Kidney tubule cell (primary cell): Measurements from ENCODE around the gene CLEC10A.

Experiments used
- DNase-seq: peaks from one replicate; pipeline ENCODE4 v3.0.0-alpha.2; 2018; ENCODE audit warnings: low spot score

The CLEC10A gene

DNA sequence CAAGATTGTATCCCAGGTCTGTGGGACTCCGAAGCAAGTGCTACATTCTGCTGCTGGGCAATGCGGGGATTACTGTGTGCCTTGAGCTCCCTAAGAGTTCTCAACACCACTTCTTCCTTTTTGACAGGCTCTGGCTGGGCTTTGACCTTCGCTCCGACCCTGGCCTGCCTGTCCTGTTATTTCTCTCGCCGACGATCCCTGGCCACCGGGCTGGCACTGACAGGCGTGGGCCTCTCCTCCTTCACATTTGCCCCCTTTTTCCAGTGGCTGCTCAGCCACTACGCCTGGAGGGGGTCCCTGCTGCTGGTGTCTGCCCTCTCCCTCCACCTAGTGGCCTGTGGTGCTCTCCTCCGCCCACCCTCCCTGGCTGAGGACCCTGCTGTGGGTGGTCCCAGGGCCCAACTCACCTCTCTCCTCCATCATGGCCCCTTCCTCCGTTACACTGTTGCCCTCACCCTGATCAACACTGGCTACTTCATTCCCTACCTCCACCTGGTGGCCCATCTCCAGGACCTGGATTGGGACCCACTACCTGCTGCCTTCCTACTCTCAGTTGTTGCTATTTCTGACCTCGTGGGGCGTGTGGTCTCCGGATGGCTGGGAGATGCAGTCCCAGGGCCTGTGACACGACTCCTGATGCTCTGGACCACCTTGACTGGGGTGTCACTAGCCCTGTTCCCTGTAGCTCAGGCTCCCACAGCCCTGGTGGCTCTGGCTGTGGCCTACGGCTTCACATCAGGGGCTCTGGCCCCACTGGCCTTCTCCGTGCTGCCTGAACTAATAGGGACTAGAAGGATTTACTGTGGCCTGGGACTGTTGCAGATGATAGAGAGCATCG, 41.8 kb downstream of the CLEC10A start:
- DNase-seq: no peak

DNA sequence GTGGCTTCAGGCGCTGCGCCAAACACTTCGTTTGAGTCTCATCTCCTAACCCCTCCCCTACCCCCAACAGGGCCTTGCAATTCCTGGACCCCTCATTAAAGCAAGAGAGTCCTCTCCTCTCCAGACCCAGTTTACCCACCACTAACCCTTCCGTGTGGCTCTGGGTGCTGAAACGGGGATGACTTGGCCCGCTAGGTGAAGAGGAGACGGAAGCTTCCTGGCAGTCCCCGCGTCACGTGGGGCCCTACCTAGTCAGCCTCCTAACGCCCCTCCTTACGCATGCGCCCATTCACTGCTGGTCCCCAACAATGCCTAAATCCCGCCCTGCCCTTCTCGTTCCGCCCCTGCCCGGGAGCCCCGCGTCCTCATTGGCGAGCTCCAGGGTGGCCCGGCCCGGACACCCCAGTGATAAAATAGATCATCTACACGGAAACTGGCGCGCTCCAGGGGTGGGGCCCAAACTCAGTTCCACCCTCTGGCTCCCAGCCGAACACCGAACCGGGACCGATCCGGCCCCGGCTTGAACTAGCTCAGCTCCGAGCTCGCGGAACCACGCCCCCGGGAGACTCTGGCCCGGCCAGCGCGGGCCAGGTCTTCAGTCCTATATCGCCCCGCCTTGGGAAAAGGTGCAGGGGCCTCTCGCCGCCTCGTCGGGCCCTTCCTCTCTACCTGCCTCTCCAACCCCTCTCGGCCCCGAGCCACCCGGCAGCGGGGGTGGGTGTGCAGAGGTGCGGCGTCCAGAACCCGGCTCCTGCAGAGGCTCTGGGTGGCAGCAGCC, 44.3 kb downstream of the CLEC10A start, which contains the start of gene SLC16A13:
SLC16A13 (plus strand) TSS at position 425 of the 778 bp plus-strand sequence. CDS start 368 bp downstream, outside the sequence.
- peak; percentile 99 for DNase-seq

DNA sequence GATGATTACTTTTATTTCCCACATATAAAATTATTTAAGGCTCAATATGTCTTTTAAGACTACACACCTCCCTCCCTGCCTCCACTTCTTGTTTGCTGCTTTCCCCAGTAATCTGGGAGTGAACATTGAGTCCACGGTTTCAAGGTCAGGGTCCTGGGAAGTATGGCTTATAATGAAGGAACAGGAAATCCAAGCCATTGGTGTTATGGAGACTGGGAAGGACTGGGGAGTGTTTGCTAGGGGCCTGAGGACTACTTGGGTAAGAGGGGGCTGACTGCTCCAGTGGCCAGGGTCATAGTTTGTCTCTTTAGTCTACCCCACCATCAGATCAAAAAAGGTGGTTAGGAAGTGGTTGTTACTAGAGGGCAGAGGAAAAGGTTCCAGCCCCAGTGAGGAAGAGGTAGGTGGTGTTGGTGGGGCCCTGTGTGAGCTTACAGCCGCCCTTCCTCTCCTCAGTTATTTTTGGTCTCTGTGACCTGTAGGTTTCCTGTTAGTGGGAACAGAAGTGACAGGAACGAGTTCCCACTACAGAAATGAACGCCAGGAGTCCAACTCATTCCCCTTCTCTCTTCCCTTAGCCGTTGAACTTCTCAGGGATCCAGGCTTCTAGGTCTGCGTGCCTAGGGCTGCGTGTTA, 45.0 kb downstream of the CLEC10A start:
- no peak for DNase-seq

DNA sequence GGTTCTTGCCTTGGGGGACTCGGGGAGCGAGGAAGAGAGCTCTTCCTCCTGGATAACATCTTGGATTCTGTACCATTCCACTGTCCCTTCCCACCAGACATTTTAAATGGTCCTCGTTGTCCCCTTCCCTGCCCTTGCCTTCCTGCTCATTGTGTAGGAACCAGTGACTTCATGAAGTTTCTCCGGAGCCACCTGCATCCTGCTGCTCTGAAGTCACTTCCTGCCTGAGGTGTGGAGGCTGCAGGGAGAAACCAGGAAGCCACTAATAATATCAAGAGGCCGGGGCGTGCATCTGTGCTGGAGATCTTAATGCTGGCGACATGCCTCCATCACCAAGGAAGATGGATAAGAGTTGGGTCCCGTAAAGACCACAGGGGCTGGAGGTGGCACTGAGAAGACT, 50.4 kb downstream of the CLEC10A start:
- DNase-seq: no peak

DNA sequence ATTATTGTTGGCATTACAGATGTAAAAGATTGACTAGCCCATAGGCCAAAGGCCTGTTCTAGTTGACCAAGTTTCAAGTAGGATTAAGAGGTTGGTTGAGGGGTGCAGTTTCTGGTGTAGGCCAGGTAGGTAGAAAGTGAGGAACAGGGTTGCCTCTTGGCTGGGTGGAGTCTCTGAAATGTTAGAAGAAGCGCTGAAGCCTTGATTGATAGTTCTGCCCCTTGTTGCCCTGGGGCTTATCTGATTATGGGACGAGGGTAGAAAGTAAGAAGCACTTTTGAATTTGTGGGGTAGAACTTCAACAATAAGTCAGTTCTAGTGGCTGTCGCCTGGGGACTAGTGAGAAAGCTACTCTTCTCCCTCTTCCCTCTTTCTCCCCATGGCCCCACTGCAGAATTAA, 51.0 kb downstream of the CLEC10A start:
- no peak for DNase-seq

DNA sequence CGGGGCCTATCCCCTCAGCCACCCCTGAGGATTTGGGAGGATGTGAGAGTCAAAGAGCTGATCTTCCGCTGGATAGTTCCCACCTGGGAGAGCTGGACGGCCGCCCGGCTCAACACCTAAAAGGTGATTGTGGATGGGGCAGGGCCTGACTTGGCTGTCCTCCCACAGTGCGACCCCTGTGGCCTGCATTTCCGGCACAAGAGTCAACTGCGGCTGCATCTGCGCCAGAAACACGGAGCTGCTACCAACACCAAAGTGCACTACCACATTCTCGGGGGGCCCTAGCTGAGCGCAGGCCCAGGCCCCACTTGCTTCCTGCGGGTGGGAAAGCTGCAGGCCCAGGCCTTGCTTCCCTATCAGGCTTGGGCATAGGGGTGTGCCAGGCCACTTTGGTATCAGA, 52.7 kb downstream of the CLEC10A start:
- no peak for DNase-seq

DNA sequence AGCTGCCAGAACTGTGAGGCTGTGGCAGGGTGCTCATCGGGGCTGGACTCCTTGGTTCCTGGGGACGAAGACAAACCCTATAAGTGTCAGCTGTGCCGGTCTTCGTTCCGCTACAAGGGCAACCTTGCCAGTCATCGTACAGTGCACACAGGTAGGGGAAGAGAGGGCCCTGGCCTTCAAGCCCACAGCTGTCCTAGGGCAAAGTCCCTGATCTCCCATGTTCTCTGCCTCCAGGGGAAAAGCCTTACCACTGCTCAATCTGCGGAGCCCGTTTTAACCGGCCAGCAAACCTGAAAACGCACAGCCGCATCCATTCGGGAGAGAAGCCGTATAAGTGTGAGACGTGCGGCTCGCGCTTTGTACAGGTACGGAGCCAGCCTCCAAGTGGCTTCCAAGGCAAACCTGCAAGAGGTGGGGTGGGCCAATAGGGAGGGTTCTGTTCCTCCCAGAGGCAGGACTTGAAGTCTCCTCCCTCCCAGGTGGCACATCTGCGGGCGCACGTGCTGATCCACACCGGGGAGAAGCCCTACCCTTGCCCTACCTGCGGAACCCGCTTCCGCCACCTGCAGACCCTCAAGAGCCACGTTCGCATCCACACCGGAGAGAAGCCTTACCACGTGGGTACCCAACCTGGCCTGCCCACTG, 53.5 kb downstream of the CLEC10A start:
- DNase-seq: no peak

DNA sequence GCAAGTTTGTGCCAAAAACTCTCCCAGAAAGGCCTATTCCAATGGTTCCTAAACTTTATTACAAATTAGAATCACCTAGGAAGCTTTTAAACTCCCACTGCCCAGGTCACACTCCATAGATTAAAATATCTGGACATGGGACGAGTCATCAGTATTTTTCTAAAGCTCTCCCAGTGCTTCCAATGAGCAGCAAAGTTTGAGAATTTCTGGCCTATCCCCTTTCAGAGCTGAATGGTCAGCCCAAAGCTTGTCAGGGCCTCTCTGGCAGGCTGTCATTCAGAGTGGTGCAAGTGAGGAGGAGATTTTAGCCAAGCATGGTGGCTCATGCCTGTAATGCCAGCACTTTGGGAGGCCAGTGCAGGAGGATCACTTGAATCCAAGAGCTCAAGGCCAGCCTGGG, 54.8 kb downstream of the CLEC10A start:
- DNase-seq: peak; percentile 65
